Mammary epithelial cell (primary cell): ENCODE measurements around the gene MIER2.

Experiments used
- CTCF ChIP-seq, 2 donors: IDR thresholded peaks in 1 of 2; conservative IDR thresholded peaks in 1 of 2; 2 replicates each; pipeline ENCODE4 v1.5.1; 2011 to 2012; ENCODE audit warnings: inconsistent platforms in 2 of 2, low read length in 2 of 2, mild to moderate bottlenecking in 2 of 2, control low read depth in 1 of 2, low read depth in 1 of 2; ENCODE audit not compliant: insufficient read depth in 1 of 2; ENCODE audit errors: extremely low read depth in 1 of 2
- EZH2 ChIP-seq: IDR thresholded peaks from 2 replicates; pipeline ENCODE4 v1.6.1; 2012; ENCODE audit warnings: low read length, inconsistent platforms, borderline replicate concordance

GRCh38 chr19:313169-313987 lies 31.2 kb downstream of the MIER2 start:
- no peak for TF ChIP-seq CTCF (conservative IDR thresholded peaks at IDR 0.05 in 1 of 2, IDR thresholded peaks at IDR 0.05 in 1 of 2; ENCODE audit: extremely low read depth in 1 of 2, insufficient read depth in 1 of 2, low read depth in 1 of 2, low read length in 2 of 2)
- TF ChIP-seq EZH2: no peak
